ENCODE measurements around the gene CNGA3.
"Not testable (repeated sequence)": the region's sequence is repeated elsewhere in the genome, so short reads cannot be mapped to it uniquely, and the experiment has no call there.

Gene CNGA3

GRCh38 chr2:98432145-98432544 lies 85.9 kb downstream of the CNGA3 start:
- Histone ChIP-seq H3K27me3 (replicated peaks; ENCODE audit: control insufficient read depth, insufficient read depth, low read length) (no peaks in the 10 kb centered on the region), H3K4me3 (replicated peaks; ENCODE audit: low read depth, low read length) (no peak overlapping the region), H3K36me3 (ENCODE audit: control insufficient read depth, insufficient read depth, low read length) (no peaks in the 10 kb centered on the region)
- DNase-seq (ENCODE audit: extremely low read depth, insufficient read length): no peak
- TF ChIP-seq CTCF (IDR thresholded peaks at IDR 0.05; ENCODE audit: insufficient read depth, low read length, poor library complexity, severe bottlenecking): no peak

- no peak overlapping the region for H3K4me3 ChIP-seq (replicated peaks; ENCODE audit: low read depth, low read length)
- TF ChIP-seq CTCF (IDR thresholded peaks at IDR 0.05; ENCODE audit: insufficient read depth, low read length, poor library complexity, severe bottlenecking): no peak
Measured at GRCh38 chr2:98433363-98433964, 87.2 kb downstream of the CNGA3 start.

GRCh38 chr2:98434492-98434891 lies 88.2 kb downstream of the CNGA3 start:
- no peak for DNase-seq (ENCODE audit: extremely low read depth, insufficient read length)
- Histone ChIP-seq H3K36me3 (ENCODE audit: control insufficient read depth, insufficient read depth, low read length) (no peaks in the 10 kb centered on the region), H3K27me3 (replicated peaks; ENCODE audit: control insufficient read depth, insufficient read depth, low read length) (no peaks in the 10 kb centered on the region), H3K4me3 (replicated peaks; ENCODE audit: low read depth, low read length) (no peak overlapping the region)
- TF ChIP-seq CTCF (IDR thresholded peaks at IDR 0.05; ENCODE audit: insufficient read depth, low read length, poor library complexity, severe bottlenecking): no peak

More at GRCh38 chr2:98433363-98433964, 87.2 kb downstream of the CNGA3 start:
- Histone ChIP-seq H3K27me3 (replicated peaks; ENCODE audit: control insufficient read depth, insufficient read depth, low read length) (no peaks in the 10 kb centered on the region), H3K36me3 (ENCODE audit: control insufficient read depth, insufficient read depth, low read length) (no peaks in the 10 kb centered on the region)
- no peak for DNase-seq (ENCODE audit: extremely low read depth, insufficient read length)

GRCh38 chr2:98435670-98436069 lies 89.4 kb downstream of the CNGA3 start:
- not testable (repeated sequence) for DNase-seq (ENCODE audit: extremely low read depth, insufficient read length); H3K4me3 ChIP-seq (replicated peaks; ENCODE audit: low read depth, low read length); H3K27me3 ChIP-seq (replicated peaks; ENCODE audit: control insufficient read depth, insufficient read depth, low read length); H3K36me3 ChIP-seq (ENCODE audit: control insufficient read depth, insufficient read depth, low read length)

GRCh38 chr2:98436734-98437133 lies 90.5 kb downstream of the CNGA3 start:
- Histone ChIP-seq H3K36me3 (ENCODE audit: control insufficient read depth, insufficient read depth, low read length) (no peaks in the 10 kb centered on the region), H3K4me3 (replicated peaks; ENCODE audit: low read depth, low read length) (no peak overlapping the region), H3K27me3 (replicated peaks; ENCODE audit: control insufficient read depth, insufficient read depth, low read length) (no peaks in the 10 kb centered on the region)
- no peak for DNase-seq (ENCODE audit: extremely low read depth, insufficient read length)
- TF ChIP-seq CTCF (IDR thresholded peaks at IDR 0.05; ENCODE audit: insufficient read depth, low read length, poor library complexity, severe bottlenecking): no peak

- TF ChIP-seq CTCF (IDR thresholded peaks at IDR 0.05; ENCODE audit: insufficient read depth, low read length, poor library complexity, severe bottlenecking): no peak
- Histone ChIP-seq H3K4me3 (replicated peaks; ENCODE audit: low read depth, low read length) (no peak overlapping the region), H3K36me3 (ENCODE audit: control insufficient read depth, insufficient read depth, low read length) (no peaks in the 10 kb centered on the region), H3K27me3 (replicated peaks; ENCODE audit: control insufficient read depth, insufficient read depth, low read length) (no peaks in the 10 kb centered on the region)
- DNase-seq (ENCODE audit: extremely low read depth, insufficient read length): no peak
Measured at GRCh38 chr2:98438190-98439133, 92.2 kb downstream of the CNGA3 start.
